Esophagus squamous epithelium (tissue), 5 donors: ENCODE measurements around the gene RBM6. TPM values are rescaled to one million over a fixed set of nuclear protein-coding genes. Genes with fewer than 3 reads are reported as not detected.

Experiments used
- DNase-seq: peaks from one replicate; lab custom pipeline; 2025; lab: John Stamatoyannopoulos, UW
- H3K27ac ChIP-seq, 4 donors: fragments of 200-600 bp; sonication (generic); one replicate each; pipeline ENCODE4 v1.5.1; 2016 to 2019; ENCODE audit warnings: mild to moderate bottlenecking in 1 of 4
- H3K27me3 ChIP-seq, 4 donors: fragments of 200-600 bp; sonication (generic); 1 replicate in 3 of 4; 2 replicates in 1 of 4; pipeline versions ENCODE4 v1.5.1 to v1.6.0; 2017 to 2021; ENCODE audit warnings: antibody characterized with exemption in 1 of 4
- H3K36me3 ChIP-seq, 3 donors: fragments of 200-600 bp; sonication (generic); one replicate each; pipeline ENCODE4 v1.5.1; 2016 to 2019
- H3K4me1 ChIP-seq, 3 donors: fragments of 200-600 bp; sonication (generic); one replicate each; pipeline ENCODE4 v1.5.1; 2017 to 2019
- H3K4me3 ChIP-seq, 4 donors: fragments of 200-600 bp; sonication (generic); 1 replicate in 3 of 4; 2 replicates in 1 of 4; pipeline ENCODE4 v1.5.1; 2016 to 2019; ENCODE audit warnings: mild to moderate bottlenecking in 2 of 4, moderate library complexity in 1 of 4
- H3K9me3 ChIP-seq, 3 donors: fragments of 200-600 bp; sonication (generic); one replicate each; pipeline ENCODE4 v1.5.1; 2016 to 2019
- CTCF ChIP-seq, 6 experiments: fragments of 450-650 bp in 4 of 6; fragments of 200-600 bp in 2 of 6; sonication (generic) in 2 of 6; IDR thresholded peaks; one replicate each; pipeline ENCODE4 v1.5.1; 2016 to 2019; ENCODE audit warnings: antibody characterized with exemption in 6 of 6, mild to moderate bottlenecking in 4 of 6, moderate library complexity in 4 of 6
- POLR2A ChIP-seq, 4 donors: fragments of 450-650 bp; IDR thresholded peaks; one replicate each; pipeline ENCODE4 v1.6.1; 2017; ENCODE audit warnings: antibody characterized with exemption in 4 of 4, mild to moderate bottlenecking in 4 of 4, moderate library complexity in 3 of 4
- WGBS, 2 donors: methylation state at CpG; one replicate each; pipeline ENCODE4 v1.1.5; 2018; 5-methylcytosine and 5-hydroxymethylcytosine counted together
- intact Hi-C: fragments of 100-400 bp; cut with DNase I; formaldehyde crosslinking; loops from one replicate; pipeline ENCODE4 v1.15.0; 2022
- total RNA-seq, 4 donors: library from RNA; depleted of rRNA; stranded (reverse); fragments of >200 nt; gene quantifications; one replicate each; pipeline ENCODE4 v1.1.0, GENCODE V29; 2016
- donor health status: DM: yes; HTN: yes; CAD: no.

Gene RBM6
- total RNA-seq = 10 to 100 TPM; 32.2 to 85.1 (median 42.7) TPM

DNA sequence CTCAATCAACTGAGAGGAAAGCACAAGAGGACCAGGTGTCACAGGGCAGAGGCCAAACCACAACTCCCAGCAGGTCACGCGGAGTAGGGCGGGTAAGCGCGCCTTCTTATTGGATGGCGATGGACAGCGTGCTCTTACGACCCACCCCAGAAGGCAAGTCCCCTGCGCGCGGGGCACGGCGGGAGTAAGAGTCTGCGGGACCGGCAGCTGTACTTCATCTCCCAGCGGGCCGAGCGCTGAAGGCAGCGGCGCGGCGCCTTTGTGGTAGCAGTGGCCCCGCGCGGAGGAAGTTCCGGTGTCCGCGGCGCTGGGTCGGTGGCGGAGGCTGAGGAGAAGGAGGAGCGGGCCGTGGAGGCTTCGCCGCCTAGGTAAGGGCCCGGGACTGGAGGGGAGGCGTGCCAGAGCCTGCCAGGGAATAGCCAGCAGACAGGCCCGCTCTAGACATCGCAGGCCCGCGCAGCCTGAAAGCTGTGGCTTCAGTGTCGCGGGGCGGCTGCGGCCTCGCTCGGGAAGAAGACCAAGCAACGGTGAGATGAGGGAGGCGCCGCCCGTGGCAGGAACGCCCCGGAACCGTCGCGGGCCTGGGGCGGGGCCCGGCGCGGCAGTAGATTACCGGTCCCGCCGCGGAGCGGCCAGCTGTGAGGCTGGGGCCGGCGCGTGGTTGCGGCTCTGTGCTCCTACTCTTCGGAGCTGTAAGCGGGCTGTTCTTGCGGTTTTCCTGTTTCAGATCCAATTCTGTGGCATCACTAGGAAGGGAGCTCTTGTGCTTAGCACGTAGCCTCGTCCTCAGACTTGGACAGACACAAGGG, at the start of gene RBM6:
RBM6 (plus strand) TSS at position 293 of the 809 bp plus-strand sequence. CDS start 22,492 bp downstream, outside the sequence.
- no peaks in the 10 kb centered on the region for H3K9me3 ChIP-seq
- H3K27me3 ChIP-seq = no peaks in the 10 kb centered on the region
- 0 to 1% methylated on average over 3 to 21 of the region's 74 CpGs for WGBS, 2 donors
- peak; percentile 93 for DNase-seq
- peak within 1 kb of the TSS; percentile 92 to 96 (median 94) for H3K27ac ChIP-seq
- H3K4me1 ChIP-seq = peaks cover 11 to 36% (median 22%) of the 10 kb centered on the region in 3 donors
- intact Hi-C loops = no loop called here
- TF ChIP-seq POLR2A (IDR thresholded peaks at IDR 0.05) (peak in 3 of 4 donors; percentile 76 to 88 (median 85)), CTCF (IDR thresholded peaks at IDR 0.05) (peak in 2 of 6 experiments; percentile 4 to 18)
- H3K4me3 ChIP-seq = peak within 1 kb of the TSS; percentile 63 to 80 (median 78)
- peaks cover 0 to 8% (median 0%) of the 10 kb centered on the region in 3 donors for H3K36me3 ChIP-seq

DNA sequence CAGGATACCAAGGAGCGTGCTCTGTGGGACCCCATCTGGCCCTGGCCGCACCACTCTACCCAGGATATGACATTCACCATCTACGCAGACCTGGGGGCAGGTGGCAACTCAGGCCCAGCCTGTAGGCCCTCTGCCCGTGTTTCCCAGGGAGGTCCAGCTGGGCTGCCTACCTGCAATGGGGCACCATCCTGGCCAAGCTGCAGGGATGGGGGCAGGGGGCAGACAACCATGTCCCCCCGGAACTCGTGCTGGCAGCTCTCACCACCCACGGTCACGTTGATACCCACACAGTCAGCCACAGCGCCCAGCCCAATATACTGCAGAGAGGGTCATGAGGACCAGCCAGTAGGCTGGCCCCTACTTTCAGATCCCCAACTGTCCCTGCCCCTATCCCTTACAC, 44.2 kb upstream of the RBM6 start:
- intact Hi-C loops = no loop called here
- 89 to 92% methylated on average over 7 of the region's 9 CpGs for WGBS, 2 donors

DNA sequence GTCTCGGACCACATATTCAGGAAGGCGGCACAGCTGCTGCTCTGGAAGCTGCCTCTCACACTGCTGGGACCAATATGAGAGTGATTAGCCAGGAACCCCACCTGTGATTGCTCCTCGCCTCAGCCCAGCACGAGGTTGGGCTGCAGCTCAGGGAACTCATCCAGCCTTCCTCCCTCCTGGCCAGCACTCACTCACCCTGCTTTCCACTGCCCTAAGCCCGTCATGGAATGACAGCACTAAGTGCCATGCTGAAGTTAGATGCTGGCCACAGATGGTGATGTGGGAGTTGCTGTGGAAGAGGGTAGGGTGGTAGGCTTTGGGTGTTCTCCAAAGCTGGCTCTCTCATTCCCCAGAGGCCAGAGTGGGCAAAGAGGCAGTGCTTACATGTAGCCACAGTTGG, 43.6 kb upstream of the RBM6 start:
- Histone ChIP-seq H3K4me1 (peaks cover 11 to 30% (median 12%) of the 10 kb centered on the region in 3 donors), H3K9me3 (no peaks in the 10 kb centered on the region), H3K27ac (no peak overlapping the region), H3K27me3 (no peaks in the 10 kb centered on the region), H3K36me3 (peaks cover 0 to 74% (median 0%) of the 10 kb centered on the region in 3 donors), H3K4me3 (no peak overlapping the region)
- WGBS, 2 donors = 77% methylated on average over 5 of the region's 5 CpGs; no CpG with 5 or more reads in 1 of the 2 donors
- no peak for TF ChIP-seq POLR2A (IDR thresholded peaks at IDR 0.05)
- no peak for TF ChIP-seq CTCF (IDR thresholded peaks at IDR 0.05)
- DNase-seq = no peak
- intact Hi-C loops = no loop called here

More for the DNA sequence above, 44.2 kb upstream of the RBM6 start:
- no peaks in the 10 kb centered on the region for H3K9me3 ChIP-seq
- H3K27ac ChIP-seq = no peak overlapping the region
- no peak overlapping the region for H3K4me3 ChIP-seq
- no peaks in the 10 kb centered on the region for H3K27me3 ChIP-seq
- H3K4me1 ChIP-seq = peaks cover 5 to 25% (median 8%) of the 10 kb centered on the region in 3 donors
- DNase-seq = no peak
- TF ChIP-seq POLR2A (IDR thresholded peaks at IDR 0.05) (no peak), CTCF (IDR thresholded peaks at IDR 0.05) (no peak)
- H3K36me3 ChIP-seq = peaks cover 0 to 79% (median 0%) of the 10 kb centered on the region in 3 donors

- intact Hi-C loops = no loop called here
- TF ChIP-seq CTCF (IDR thresholded peaks at IDR 0.05) (no peak), POLR2A (IDR thresholded peaks at IDR 0.05) (no peak)
- H3K4me3 ChIP-seq = no peak overlapping the region
- peaks cover 22 to 57% (median 33%) of the 10 kb centered on the region in 3 donors for H3K4me1 ChIP-seq
- H3K36me3 ChIP-seq = peaks cover 0 to 47% (median 0%) of the 10 kb centered on the region in 3 donors
- no peaks in the 10 kb centered on the region for H3K27me3 ChIP-seq
- WGBS, 2 donors = 48 to 78% methylated on average over 5 of the region's 6 CpGs
- no peak for DNase-seq
- peak overlapping the region in 1 of 4 donors; percentile 2 for H3K27ac ChIP-seq
- H3K9me3 ChIP-seq = no peaks in the 10 kb centered on the region
Observed at GRCh38 chr3:49898991-49899390, 41.0 kb upstream of the RBM6 start.

- peak overlapping the region; percentile 84 to 91 (median 88) for H3K27ac ChIP-seq
- TF ChIP-seq CTCF (IDR thresholded peaks at IDR 0.05) (peak in 2 of 6 experiments; percentile 17 to 45), POLR2A (IDR thresholded peaks at IDR 0.05) (no peak)
- peaks cover 30 to 65% (median 33%) of the 10 kb centered on the region in 3 donors for H3K4me1 ChIP-seq
- no peaks in the 10 kb centered on the region for H3K9me3 ChIP-seq
- peaks cover 0 to 39% (median 0%) of the 10 kb centered on the region in 3 donors for H3K36me3 ChIP-seq
- DNase-seq = no peak
- intact Hi-C loops = loop anchor here (5.0 kb wide), 1 partner anchor 98 kb away; the partner anchor contains the start of gene INKA1
- WGBS, 2 donors = 84 to 85% methylated on average over 3 to 4 of the region's 5 CpGs
- peak overlapping the region in 3 of 4 donors; percentile 12 to 63 (median 48) for H3K4me3 ChIP-seq
- H3K27me3 ChIP-seq = no peaks in the 10 kb centered on the region
Observed at GRCh38 chr3:49899815-49900214, 40.1 kb upstream of the RBM6 start.
